AG04449 (cell line): ENCODE results near the gene CHKB.
"Not testable (repeated sequence)": the region's sequence is repeated elsewhere in the genome, so short reads cannot be mapped to it uniquely, and the experiment has no call there.

Experiments
- CTCF ChIA-PET: fragments of 350-600 bp; formaldehyde crosslinking; extraction: SDS; loops from one replicate; lab custom pipeline; 2021; ENCODE audit warnings: antibody characterized with exemption; lab: Yijun Ruan, JAX
- POLR2A ChIA-PET: fragments of 400-600, 350-600 bp; formaldehyde crosslinking; extraction: SDS; loops from one replicate; lab custom pipeline; 2020; ENCODE audit warnings: antibody characterized with exemption, inconsistent platforms; lab: Yijun Ruan, JAX
- DNase-seq: peaks from one replicate; pipeline ENCODE4 v3.0.0-alpha.2; 2010; ENCODE audit warnings: low read depth, low spot score
- H3K4me3 ChIP-seq: 2 replicates; pipeline ENCODE4 v1.5.1; 2011; ENCODE audit warnings: low read depth, mild to moderate bottlenecking, control low read depth, low read length
- CTCF ChIP-seq: IDR thresholded peaks from one replicate; pipeline ENCODE4 v1.5.1; 2011; ENCODE audit warnings: mild to moderate bottlenecking, moderate library complexity, low read length, control low read depth, inconsistent platforms; ENCODE audit not compliant: insufficient read depth; ENCODE audit errors: missing control alignments

CHKB gene

DNA sequence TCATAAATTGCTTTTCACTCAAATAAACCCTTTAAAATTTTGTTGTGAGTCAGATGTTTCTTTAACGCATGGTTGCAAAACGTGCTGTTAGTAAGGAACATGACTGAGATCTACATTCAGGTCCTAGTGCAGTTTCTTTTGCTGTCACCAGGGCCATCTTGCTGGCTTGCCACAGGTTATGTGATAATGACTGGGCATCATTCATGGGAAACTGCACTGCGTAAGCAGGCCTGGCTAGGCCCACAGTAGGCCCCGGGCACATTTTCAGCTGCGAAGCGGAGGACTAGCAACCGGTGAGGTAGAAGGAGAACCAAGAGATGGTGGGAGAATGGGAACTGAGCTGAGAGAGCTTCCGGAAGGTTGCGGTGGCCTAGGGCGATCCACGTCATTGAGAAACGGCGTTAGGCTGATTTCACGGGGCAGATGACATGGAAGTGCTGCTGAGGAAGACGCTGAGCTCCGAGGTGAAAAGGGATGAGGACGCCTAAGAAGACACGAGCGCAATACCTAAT lies 40.2 kb downstream of the CHKB start:
- POLR2A ChIA-PET, result no interaction called here
- CTCF ChIA-PET, result interaction anchor here (0.8 to 1.4 kb wide), 2 partner anchors 10 to 20 kb away, joined by 3 read pairs; partner anchors contain the start of gene SYCE3
- no peak for TF ChIP-seq CTCF
- no peak overlapping the region for H3K4me3 ChIP-seq
- DNase-seq, result no peak

- POLR2A ChIA-PET, H3K4me3 ChIP-seq: not testable (repeated sequence)
- peak; percentile 38 for DNase-seq
- CTCF ChIA-PET, result interaction anchor here (1.1 to 3.6 kb wide), 4 partner anchors 9 to 21 kb away, joined by 3 to 22 read pairs (median 12); partner anchors contain the start of genes SCO2, SYCE3 and TYMP
Measured at GRCh38 chr22:50541667-50542026, 41.0 kb downstream of the CHKB start.

DNA sequence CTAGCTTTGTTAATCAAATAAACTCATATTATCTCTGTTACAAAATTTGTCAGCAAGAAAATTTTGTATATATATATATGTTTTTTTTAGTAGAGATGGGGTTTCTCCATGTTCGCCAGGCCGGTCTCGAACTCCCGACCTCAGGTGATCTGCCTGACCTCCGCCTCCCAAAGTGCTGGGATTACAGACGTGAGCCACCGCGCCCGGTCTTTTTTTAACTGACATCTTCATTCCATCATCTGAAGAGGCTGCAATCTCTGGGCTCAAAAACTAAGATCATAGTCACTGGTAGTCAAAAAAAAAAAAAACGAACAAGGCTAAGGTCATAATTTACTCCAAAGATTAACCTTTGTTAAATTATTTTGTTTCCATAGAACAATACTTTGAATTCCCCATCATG lies 42.3 kb downstream of the CHKB start:
- DNase-seq, result no peak
- ChIA-PET CTCF (interaction anchor here (0.7 to 3.6 kb wide), 8 partner anchors 12 to 81 kb away, joined by 3 to 22 read pairs (median 6); partner anchors contain the start of genes CPT1B, SCO2, SYCE3 and TYMP), POLR2A (interaction anchor here (0.7 to 1.6 kb wide), 2 partner anchors 11 to 15 kb away, joined by 3 to 8 read pairs; partner anchors contain the start of genes SCO2 and TYMP)
- no peak overlapping the region for H3K4me3 ChIP-seq
- no peak for TF ChIP-seq CTCF

- CTCF ChIA-PET, result interaction anchor here (1.0 to 3.4 kb wide), 4 partner anchors 12 to 158 kb away, joined by 3 to 21 read pairs (median 4); partner anchors contain the start of gene SCO2
Measured at GRCh38 chr22:50537765-50538164, 44.9 kb downstream of the CHKB start.

GRCh38 chr22:50536226-50536625 lies 46.4 kb downstream of the CHKB start:
- TF ChIP-seq CTCF, result no peak
- CTCF ChIA-PET, result interaction anchor here (0.6 to 3.1 kb wide), 6 partner anchors 9 to 155 kb away, joined by 3 to 14 read pairs (median 3); partner anchors contain the start of genes SCO2 and SYCE3
- DNase-seq, result no peak
- H3K4me3 ChIP-seq, result no peak overlapping the region
- POLR2A ChIA-PET, result interaction anchor here (0.7 kb wide), 1 partner anchor 11 kb away, joined by 6 read pairs; the partner anchor contains the start of gene SCO2

More at GRCh38 chr22:50537765-50538164, 44.9 kb downstream of the CHKB start:
- no peak for DNase-seq
- no peak overlapping the region for H3K4me3 ChIP-seq
- TF ChIP-seq CTCF, result no peak
- POLR2A ChIA-PET, result no interaction called here

DNA sequence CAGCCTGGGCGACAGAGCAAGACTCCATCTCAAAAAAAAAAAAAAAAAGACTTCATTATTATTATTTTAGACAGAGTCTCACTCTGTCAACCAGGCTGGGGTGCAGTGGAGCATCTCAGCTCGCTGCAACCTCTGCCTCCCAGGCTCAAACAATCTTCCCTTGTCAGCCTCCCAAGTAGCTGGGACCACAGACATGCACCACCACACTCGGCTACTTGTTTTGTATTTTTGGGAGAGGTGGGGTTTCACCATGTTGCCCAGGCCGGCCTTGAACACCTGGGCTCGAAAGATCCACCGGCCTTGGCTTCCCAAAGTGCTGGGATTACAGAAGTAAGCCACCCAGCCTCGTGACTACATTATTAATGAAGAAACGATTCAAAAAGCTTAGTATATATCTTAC lies 47.5 kb downstream of the CHKB start:
- no peak overlapping the region for H3K4me3 ChIP-seq
- POLR2A ChIA-PET, result no interaction called here
- CTCF ChIA-PET, result interaction anchor here (1.2 to 3.1 kb wide), 3 partner anchors 8 to 86 kb away, joined by 3 to 14 read pairs (median 4); partner anchors contain the start of gene SCO2
- DNase-seq, result no peak
- TF ChIP-seq CTCF, result no peak

DNA sequence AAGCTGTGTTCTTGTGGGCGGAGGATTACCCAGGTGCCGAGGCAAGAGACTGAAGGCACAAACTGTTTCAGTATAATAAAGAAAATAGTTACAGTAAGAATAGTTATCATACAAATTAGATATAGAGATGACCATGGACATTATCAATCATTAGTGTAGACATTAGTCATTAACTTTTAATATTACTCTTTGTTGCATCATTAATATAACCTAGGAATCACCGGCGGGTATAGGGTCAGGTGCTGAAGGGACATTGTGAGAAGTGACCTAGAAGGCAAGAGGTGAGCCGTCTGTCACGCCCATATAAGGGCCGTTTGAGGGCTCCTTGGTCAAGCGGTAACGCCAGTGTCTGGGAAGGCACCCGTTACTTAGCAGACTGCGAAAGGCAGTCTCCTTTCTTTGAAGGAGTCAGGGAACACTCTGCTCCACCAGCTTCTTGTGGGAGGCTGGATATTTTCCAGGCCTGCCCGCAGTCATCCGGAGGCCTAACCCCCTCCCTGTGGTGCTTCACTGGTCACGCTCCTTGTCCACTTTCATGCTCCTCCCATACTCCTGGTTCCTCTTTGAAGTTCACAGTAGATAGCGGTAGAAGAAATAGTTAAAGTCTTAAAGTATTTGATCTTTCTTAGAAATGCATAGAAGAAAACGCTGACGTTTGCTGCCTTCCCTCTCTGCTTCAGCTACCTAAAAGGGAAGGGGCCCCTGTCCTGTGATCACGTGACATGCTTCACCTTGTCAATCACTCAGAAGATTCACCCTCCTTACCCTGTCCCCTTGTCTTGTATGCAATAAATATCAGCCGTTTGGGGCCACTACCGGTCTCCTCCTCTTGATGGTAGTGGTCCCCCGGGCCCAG lies 48.6 kb downstream of the CHKB start:
- POLR2A ChIA-PET, result not testable (repeated sequence)
- CTCF ChIA-PET, result interaction anchor here (1.1 to 3.1 kb wide), 2 partner anchors 8 to 29 kb away, joined by 3 to 14 read pairs; partner anchors contain the start of genes SCO2 and SYCE3

More for the DNA sequence above, 48.6 kb downstream of the CHKB start:
- not testable (repeated sequence) for DNase-seq, H3K4me3 ChIP-seq
